ENCODE results near the gene GALR1.

GALR1 gene, protein sequence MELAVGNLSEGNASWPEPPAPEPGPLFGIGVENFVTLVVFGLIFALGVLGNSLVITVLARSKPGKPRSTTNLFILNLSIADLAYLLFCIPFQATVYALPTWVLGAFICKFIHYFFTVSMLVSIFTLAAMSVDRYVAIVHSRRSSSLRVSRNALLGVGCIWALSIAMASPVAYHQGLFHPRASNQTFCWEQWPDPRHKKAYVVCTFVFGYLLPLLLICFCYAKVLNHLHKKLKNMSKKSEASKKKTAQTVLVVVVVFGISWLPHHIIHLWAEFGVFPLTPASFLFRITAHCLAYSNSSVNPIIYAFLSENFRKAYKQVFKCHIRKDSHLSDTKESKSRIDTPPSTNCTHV

DNA sequence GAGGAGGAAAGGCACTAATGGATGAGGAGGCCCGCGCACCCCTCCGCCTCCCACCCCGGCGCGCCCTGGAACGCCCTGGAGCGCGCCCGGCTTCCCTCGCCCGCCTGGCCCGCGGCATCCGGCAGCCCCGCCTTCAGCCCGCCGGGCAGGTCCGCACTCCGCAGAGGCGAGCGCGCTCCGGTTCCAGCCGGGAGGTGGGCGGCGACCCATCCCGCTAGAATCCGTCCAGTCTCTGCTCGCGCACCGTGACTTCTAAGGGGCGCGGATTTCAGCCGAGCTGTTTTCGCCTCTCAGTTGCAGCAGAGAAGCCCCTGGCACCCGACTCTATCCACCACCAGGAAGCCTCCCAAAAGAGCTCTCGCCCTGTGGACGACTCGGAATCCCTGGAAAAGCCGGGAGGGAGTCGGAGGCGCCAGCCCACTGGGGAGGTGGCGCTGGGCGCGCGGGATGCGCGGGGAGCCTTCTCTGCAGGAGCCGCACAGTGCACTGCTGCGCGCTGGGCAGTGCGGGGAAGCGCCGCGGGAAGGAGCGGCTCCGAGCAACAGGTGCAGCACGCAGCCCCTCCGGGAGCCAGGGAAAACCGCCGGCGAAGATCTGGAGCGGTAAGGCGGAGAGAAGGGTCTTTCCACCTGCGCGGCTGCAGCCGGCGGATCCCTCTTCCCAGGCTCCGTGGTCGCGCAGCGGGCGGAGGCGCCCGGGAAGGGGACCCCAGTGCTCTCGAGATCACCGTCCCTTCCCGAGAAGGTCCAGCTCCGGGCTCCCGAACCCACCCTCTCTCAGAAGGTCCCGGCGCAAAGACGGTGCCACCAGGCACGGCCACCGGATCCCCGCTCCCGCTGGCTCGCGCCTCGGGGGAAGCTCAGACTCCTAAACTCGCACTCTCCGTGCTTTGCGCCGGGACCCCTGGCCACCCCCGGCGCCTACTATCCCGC is at the start of gene GALR1:
GALR1 (plus strand) TSS at position 280 of the 932 bp plus-strand sequence. CDS start 701 bp downstream, outside the sequence.
- TF ChIP-seq, protein P1, sequence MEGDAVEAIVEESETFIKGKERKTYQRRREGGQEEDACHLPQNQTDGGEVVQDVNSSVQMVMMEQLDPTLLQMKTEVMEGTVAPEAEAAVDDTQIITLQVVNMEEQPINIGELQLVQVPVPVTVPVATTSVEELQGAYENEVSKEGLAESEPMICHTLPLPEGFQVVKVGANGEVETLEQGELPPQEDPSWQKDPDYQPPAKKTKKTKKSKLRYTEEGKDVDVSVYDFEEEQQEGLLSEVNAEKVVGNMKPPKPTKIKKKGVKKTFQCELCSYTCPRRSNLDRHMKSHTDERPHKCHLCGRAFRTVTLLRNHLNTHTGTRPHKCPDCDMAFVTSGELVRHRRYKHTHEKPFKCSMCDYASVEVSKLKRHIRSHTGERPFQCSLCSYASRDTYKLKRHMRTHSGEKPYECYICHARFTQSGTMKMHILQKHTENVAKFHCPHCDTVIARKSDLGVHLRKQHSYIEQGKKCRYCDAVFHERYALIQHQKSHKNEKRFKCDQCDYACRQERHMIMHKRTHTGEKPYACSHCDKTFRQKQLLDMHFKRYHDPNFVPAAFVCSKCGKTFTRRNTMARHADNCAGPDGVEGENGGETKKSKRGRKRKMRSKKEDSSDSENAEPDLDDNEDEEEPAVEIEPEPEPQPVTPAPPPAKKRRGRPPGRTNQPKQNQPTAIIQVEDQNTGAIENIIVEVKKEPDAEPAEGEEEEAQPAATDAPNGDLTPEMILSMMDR (IDR thresholded peaks at IDR 0.05; ENCODE audit: unreplicated experiment in 3 of 3) = no peak
- peaks cover 39% of the 10 kb centered on the region for H3K9me3 Mint-ChIP-seq
- H3K4me1 Mint-ChIP-seq = peaks cover 14% of the 10 kb centered on the region
- peak within 1 kb of the TSS; percentile 75 to 91 (median 82) for H3K4me3 Mint-ChIP-seq
- no peaks in the 10 kb centered on the region for H3K36me3 Mint-ChIP-seq (ENCODE audit: low read depth)
- H3K27me3 Mint-ChIP-seq (ENCODE audit: low read depth) = peaks cover 99% of the 10 kb centered on the region
- H3K27ac Mint-ChIP-seq = no peak within 1 kb of the TSS

DNA sequence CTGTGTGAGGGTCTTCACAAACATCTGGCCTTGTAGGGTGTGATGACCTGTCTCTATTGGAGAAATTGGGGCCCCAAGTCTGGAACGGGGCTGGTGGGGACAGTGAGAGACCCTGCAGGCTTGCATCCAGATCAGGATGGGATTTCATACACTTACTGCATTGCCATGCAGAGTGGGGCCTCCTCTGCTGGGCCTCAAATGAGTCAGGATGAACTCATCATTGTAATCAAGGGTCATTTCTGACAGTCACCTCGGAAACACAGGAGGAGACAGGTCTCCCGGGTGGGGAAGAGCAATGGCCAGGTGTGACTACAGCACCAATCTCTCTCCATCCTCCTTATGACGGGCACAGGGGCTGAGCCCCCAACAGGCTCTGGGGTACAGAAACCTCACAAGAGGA is 48.1 kb upstream of the GALR1 start:
- TF ChIP-seq, protein P1 (IDR thresholded peaks at IDR 0.05; ENCODE audit: unreplicated experiment in 3 of 3) = no peak
- H3K4me1 Mint-ChIP-seq = no peaks in the 10 kb centered on the region
- H3K27me3 Mint-ChIP-seq (ENCODE audit: low read depth) = peaks cover 13% of the 10 kb centered on the region
- no peak overlapping the region for H3K27ac Mint-ChIP-seq
- no peak overlapping the region for H3K4me3 Mint-ChIP-seq
- no peaks in the 10 kb centered on the region for H3K9me3 Mint-ChIP-seq
- H3K36me3 Mint-ChIP-seq (ENCODE audit: low read depth) = no peaks in the 10 kb centered on the region

DNA sequence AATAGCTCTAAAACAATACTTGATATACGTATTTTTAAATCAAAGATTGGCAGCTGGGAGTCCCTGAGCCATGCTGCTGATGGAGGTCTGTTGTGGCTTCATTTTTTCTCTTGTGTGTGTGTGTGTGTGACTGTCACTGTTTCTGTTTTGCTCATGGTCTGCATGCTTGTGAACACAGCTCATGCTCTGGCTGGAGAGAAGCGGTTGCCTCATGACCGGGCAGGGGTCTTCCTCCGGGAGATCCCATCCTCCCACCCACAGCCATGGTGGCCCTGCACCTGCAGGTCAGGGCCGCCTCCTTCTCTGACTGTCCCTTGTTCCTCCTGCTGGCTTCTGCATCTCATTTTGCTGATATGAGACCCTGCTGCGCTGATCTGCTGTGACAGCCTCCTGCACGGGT is 47.3 kb upstream of the GALR1 start:
- Mint-ChIP-seq H3K27ac (no peak overlapping the region), H3K36me3 (ENCODE audit: low read depth) (no peaks in the 10 kb centered on the region), H3K9me3 (no peaks in the 10 kb centered on the region), H3K4me3 (no peak overlapping the region), H3K4me1 (peaks cover 5% of the 10 kb centered on the region), H3K27me3 (ENCODE audit: low read depth) (peaks cover 13% of the 10 kb centered on the region)
- TF ChIP-seq, protein P1 (IDR thresholded peaks at IDR 0.05; ENCODE audit: unreplicated experiment in 3 of 3) = no peak

DNA sequence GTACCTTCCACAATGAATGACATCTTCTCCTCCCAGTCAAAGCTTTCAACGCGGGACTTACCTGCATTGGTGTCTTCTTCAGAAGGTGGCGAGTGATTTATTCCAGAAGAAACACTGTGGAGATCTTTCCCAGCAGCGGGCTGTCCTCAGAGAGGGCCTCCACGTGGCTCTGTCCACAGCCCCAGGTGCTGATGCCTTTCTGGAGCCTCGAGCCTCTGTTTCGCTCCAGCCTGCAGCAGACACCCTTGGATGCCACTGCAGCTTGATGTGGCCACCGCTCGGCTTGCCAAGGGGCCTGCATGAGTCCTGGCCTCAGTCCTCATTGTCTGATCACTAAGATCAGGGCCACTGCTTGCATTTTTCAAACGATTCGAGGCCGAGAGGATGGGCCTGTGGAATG is 46.6 kb upstream of the GALR1 start:
- no peaks in the 10 kb centered on the region for H3K36me3 Mint-ChIP-seq (ENCODE audit: low read depth)
- no peaks in the 10 kb centered on the region for H3K9me3 Mint-ChIP-seq
- TF ChIP-seq, protein P1 (IDR thresholded peaks at IDR 0.05; ENCODE audit: unreplicated experiment in 3 of 3) = no peak
- peaks cover 9% of the 10 kb centered on the region for H3K27me3 Mint-ChIP-seq (ENCODE audit: low read depth)
- H3K27ac Mint-ChIP-seq = no peak overlapping the region
- H3K4me1 Mint-ChIP-seq = peaks cover 11% of the 10 kb centered on the region
- H3K4me3 Mint-ChIP-seq = no peak overlapping the region

DNA sequence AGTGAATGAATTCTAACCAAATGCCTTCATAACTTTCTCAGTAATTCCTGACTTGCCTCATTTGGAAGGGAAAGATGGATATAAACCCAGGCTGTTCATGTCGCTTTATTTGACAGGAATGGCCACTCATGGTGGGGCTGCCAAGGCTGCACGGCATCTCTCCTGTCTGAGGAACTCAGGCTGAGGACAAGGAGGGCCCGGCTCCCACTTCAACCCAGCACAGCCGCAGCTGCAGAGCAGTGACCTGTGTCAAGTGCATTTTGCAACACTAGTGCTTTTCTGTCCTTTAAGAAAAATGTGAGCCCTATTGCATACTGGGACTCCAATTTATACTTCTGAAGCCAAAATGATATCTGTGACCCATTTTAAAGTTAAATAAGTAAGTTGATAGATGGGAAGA is 45.8 kb upstream of the GALR1 start:
- no peaks in the 10 kb centered on the region for H3K9me3 Mint-ChIP-seq
- no peak overlapping the region for H3K27ac Mint-ChIP-seq

More for the DNA sequence above, 45.8 kb upstream of the GALR1 start:
- Mint-ChIP-seq H3K27me3 (ENCODE audit: low read depth) (peaks cover 9% of the 10 kb centered on the region), H3K4me3 (no peak overlapping the region), H3K36me3 (ENCODE audit: low read depth) (no peaks in the 10 kb centered on the region), H3K4me1 (peaks cover 17% of the 10 kb centered on the region)
- TF ChIP-seq, protein P1 (IDR thresholded peaks at IDR 0.05; ENCODE audit: unreplicated experiment in 3 of 3) = no peak

Measured in nephron (organoid).